DLD1 (cell line): ENCODE data around the gene SYNE1.

Experiments
- in situ Hi-C: cut with HindIII; loops from 2 replicates; pipeline ENCODE4 v1.10.0; 2017; ENCODE audit warnings: low sequenced_read_pairs

SYNE1 gene

DNA sequence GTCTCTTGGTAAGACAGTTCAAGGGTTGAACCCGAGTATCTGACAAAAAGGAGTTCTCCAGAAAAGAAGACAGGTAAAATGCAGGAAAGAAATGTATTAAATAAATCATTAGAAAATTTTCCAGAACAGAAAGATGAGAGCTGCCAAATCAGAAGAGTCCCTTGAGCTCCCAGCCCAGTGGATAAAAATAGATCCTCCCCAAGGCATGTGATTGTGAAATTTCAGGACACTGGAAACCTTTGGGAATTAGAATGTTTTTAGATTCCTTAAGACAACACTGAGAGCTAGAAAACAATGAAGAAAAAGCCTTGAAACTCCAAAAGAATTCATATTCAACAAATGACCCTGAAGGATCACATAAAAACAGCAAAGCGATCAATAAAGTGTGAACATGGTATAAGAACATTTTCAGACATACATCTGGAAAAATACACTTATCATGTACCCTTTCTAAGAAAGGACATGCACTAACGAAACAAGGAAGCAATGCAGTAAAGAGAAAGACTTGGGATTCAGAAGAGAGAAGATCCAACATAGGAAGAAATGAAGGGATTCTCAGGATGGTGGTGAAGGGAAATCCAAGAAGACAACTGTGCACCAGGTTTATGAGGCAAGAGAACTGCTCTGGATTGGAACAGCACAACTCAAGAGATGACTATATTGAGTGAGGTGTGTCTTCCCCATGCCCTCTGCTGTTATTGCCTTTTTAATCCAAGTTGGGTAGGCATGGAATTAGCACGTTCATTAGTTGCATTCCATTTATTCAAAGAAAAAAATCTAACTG lies 390.4 kb downstream of the SYNE1 start:
- in situ Hi-C loops: no loop called here

DNA sequence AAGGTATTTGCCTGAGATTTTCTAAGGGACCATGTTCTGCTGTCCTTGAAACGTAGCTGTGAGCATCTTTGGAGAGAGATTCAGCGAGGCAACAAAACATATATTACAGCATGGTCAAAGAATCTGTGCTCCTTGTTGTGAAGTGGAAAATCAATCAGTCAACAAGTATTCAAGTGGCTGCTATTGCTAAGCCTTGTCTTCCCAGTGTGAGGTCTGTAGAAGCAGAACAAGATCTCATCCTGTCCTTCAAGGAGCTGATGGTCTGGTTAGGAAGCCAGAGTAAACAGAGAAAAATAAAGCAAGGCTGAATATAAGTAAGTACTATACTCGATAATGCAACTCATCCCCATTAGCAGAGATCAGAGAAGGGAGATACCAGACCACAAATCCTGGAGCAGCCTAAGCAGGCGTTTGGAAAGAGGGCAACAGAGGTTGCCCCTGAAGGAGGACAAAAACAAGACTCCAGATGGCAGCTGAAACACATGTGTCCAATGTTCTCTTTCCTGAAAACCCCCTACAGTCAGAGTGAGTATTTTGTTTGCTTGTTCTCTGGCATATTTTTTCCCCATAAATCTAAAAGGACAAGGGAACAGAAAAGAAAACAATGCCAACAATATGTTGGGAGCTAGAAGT lies 392.0 kb downstream of the SYNE1 start:
- in situ Hi-C loops: no loop called here

DNA sequence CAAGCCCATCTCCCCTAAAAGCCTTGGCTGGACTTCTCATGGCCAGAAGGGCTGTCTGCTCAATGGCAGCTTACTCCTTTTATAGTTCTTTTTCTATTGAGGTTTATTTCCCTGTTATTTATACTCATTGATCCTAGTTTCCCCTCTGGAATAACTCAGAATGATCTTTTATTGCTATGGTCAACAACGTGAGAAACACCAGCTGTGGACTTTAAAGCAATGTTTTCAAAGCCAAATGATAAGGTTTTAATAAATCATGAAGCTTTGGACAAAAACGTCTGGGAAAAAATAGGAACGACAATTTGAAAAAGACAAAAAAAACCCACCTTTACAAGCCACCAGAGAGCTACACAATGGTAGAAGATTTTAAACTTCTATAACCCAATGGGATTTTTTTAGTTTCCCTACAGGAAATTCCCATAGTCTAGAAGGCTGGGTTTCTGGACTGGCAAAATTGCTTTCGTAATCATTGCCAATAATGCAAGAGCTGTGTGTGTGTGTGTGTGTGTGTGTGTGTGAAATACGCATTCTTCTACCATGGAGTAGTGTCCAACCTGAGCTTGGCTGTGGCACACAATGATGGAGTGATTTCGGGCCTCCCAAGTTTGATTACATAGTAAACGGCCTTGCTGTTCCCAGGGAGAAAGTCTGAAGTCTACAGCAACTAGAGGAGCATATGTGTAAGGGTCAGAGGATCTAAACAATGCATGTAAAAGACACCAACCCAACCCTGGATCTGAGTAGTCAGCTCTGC lies 396.0 kb downstream of the SYNE1 start:
- in situ Hi-C loops: no loop called here

DNA sequence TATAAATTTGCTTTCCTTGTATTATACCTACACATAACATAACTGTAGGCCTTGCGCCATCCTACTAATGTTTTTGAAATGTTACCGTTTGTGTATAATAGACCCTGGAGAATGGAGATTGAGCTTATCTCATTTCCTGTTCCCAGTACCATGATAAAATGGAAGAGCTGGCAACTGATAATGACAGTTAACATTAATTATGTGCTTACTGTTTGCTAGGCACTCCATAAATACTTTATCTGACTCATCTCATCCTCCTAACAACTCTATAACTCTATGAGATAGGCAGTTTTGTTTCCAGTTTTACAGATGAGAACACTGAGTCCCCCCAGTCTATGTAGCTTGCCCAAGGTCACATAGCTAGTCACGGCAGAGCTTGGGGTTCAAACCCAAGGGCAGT lies 396.7 kb downstream of the SYNE1 start:
- in situ Hi-C loops: no loop called here

DNA sequence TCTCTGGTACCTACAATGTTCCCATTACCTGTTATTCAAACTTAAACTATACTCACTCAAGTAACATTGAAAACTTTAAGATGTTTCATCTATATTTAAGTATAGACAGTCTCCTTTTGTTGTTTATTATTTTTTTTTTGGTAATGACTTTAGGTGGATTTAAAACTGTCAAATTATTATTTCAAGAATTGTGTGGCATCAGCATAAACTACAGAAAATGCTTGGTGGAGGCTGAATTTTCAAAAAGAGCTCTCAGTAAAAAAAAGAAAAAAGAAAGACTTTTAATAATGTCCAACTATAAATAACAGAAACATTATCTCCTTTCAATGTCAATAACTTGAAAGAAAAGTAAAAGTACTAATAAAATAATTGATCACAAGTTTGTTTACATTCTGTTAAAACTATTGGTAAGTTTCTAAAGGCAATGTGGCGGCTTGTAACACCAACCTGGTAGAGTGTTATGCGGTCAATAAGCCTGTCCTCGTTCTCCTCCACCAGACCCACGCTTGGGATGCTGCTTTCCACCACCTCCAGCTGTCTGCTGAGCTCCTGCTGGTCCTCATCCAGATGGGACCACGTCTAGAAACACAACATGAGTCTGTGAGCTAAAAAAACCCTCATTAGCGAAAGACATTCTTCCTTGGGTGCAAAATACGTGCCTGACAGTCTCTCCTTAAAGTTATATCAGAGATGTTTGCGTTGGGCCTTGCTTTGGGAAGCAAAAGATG lies 400.6 kb downstream of the SYNE1 start:
- in situ Hi-C loops: no loop called here

DNA sequence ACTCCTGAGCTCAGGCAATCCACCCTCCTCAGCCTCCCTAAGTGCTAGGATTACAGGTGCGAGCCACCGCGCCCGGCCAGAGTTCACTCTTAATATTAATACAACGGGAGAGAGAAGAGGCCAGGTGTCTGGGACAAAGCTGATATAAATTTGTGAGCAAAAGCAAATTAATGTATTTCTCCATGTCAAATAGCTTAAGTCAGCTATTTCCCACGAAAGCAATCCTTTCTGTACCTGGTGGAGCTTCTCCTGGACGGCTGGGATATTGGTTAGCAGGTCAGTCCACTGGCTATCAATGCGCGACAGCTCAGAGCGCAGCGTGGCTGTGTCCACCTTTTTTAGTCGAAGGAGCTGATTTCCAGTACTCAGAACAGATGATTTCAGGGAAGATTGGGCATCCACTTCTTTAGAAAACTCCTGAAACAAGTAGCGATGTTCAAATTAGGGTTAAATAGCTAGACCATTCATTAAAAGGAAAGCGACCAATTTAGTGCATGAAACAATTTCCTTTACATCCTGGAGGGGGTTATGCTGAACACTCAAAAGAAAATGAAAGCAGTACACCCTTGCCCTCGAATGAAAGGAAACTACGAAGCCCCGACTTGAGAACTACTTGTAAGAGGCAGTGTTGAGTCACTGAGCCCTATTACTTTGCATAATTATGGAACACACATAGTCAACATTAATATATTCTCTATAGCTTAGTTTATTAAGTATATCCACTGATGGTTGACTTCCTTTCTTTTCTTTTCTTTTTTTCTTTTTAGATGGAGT lies 403.4 kb downstream of the SYNE1 start:
- in situ Hi-C loops: no loop called here

DNA sequence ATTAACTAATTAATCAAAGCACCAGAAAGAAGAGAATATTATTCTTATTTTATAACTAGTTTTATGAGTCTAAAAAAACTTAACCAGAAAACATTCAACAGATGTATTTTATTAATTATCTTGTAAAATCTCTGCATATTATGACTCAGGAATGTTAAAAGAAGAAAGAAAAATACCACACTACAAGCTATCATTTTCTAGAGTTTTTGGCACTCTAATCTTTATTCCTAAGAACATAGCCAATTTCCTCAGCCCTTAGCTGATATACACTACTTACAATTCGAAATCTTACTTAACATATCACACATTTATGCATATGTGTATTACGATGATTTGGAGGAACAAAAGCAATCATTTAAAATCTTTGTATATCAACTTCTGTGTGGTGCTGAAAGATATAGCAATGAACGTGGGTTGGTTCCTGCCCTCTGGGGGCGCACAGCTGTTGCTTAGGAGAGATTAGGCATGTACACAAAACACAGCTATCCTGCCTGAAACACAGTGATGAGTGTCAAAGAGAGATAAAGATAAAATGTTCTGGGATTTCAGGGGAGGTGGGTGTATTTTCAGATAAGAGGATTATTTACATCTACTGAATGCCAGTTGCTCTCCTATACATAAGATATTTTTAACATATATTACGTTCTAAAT lies 404.5 kb downstream of the SYNE1 start:
- in situ Hi-C loops: no loop called here

DNA sequence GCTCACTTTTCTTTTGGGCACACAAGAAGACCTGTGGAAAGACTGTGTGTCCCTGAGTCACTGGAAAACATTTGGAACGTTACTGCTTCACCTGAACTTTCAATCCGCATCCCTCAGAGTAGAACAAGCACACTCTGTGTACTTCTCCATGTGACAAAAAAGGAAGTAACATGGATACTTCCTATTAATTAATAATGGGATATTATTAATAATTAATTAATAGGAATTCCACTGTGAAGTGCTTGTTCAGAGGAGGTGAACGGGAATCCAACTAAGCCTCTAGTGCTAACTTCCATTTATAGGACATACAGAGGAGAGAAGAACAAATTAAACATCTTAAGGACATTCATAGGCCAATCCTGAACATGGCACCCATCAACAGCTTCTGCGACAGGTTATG lies 407.8 kb downstream of the SYNE1 start:
- in situ Hi-C loops: no loop called here

DNA sequence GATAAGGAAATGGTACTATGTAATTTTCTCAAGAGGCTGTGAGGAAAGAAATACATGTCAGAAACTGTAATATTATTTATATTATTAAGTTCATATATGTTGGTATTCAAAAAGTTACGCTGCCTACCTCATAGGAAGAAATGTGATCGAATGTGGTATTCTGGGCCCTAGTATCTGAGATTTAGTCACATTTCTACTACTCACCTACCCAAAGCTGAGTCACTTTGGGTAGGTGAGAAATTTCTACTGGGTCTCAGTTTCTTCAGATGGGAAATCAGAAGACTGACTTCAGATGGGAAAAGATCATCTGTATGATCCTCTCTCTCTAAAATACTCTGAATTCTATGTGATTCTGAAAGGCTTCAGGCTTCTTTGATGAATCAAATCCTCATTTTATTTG lies 411.0 kb downstream of the SYNE1 start:
- in situ Hi-C loops: no loop called here

DNA sequence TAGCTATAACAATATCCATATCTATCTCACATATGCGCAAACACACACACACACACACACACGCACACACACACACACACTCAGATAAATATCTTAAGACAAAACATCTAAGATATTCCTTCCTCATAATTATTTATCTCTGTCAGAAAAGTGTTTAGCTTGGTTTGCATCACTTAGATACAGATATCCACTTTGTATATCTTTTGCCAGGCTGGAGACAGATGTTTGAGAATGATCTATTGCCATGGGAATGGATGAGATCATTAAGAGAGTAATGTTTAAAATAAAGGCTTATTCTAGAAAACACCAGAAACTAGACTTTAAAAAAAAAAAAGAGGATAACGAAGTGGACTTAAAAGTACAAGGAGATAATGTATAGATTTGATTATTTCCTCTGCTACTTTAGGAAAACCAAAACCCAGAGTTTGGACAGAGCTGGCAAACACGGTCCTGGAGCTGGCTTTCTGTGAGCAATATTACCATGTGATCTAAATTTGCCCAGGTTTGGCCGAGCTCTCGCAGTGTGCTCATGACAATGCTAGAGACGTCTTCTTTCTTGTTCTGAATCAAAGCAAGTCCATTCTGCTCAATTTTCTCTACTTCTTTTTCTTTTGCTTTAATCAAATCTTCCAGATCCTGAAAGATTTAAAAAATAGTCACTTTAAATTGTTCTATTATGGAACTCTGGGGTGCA lies 411.8 kb downstream of the SYNE1 start:
- in situ Hi-C loops: no loop called here

DNA sequence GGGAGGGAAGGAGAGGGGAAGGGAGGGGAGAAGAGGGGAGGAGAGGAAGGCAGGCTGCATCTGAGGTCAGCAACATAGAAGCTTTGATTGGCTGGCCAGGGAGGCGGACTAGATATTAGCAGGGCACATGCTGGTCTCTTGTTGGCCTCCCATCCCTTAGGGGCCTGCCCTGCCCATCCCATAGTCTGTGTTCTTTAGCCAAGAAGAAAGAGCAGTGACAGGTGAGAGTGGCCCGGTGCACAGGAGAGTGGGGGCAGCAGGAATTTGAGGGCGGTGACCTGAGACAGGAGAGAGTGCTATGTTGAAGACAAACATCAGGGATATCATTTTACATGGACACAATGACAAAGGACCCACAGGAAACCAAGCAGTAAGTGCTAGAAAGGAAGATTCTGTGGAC lies 413.5 kb downstream of the SYNE1 start:
- in situ Hi-C loops: no loop called here

DNA sequence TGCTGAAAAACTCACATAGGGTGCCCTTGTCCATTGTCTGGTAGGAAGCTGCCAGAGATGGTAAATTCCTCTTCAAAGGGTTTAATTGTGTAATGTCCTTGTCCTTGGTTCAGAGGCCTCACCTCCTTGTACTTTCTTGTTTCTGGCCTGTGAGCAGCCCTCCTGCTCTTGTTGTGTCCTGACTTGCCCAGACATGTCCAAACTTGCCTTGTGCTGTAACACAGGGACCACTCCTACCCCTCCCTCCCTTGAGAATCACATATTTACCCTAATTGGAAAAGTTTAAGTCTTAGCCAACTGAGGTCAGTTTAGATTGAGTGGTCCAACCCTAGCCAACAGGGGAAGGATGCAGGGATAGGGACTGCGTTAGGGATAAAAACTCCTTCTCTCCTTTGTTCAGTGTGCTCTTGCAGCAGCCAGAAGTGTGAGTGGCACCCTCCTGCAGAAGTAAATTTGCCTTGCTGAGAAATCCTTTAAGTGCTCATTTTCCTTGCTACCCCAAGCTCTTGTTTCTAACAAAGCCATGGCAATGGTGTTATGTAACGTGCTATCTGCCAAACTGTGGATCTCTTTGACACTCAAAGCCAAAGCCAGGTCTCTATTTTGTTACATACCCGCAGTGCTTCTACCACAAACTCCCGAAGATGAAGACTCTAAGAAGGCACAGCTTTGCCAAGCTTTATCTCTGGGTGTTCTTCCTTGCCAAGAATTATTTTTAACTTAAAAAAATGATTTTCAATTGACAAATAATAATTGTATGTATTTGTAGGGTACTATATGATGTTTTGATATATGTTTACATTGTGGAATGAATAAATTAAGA lies 415.1 kb downstream of the SYNE1 start:
- in situ Hi-C loops: no loop called here

DNA sequence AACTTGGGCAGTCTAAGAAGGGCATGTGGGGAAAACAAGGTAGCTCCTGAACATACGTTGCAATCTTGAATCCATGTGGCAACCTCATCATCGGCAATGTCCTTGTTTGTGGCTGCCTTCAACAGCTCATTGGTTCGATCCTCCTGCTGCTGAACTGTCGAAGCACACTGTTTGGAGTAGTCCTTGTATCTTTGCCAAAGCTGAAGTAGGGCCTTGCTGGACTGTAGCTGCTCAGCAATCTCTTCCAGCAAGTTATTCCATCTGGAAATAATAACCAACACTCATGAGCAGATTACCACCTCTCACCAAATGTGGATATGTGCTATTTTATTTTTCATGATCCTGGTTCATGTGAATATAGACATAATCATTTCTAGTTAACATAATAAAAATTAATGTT lies 416.4 kb downstream of the SYNE1 start:
- in situ Hi-C loops: no loop called here

DNA sequence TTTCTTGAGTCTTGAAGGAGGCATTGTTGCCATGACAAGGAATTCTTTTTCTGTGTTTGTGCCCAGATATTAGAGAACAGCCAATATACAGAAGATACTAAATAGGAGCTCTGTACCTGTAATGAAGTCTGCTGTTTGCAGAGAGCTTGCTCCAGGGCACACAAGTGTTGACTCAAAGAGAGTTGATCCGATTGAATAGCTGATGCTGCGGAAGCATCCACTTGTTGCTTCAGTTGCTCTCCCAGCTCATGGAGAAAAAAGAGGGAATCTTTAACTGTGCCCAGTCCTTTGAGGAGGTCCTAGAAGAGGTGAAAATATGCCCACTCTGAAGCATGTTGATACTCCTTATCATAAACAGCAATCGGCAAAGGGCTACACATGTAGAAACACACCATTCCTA lies 418.3 kb downstream of the SYNE1 start:
- in situ Hi-C loops: no loop called here

DNA sequence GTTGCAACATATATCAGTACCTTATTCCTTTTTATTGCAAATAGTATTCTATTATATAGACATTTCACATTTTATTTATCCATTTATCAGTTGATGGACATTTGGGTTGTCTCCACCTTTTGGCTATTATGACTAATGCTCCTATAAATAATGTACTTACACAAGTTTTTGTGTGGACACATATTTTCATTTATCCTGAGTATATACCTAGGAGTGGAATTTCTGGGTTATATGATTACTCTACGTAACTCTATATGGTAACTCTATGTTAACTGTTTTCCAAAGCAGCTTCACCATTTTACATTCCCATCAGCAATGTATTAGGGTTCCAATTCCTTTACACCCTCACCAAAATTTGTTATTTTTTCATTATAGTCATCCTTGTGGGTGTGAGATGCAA lies 424.7 kb downstream of the SYNE1 start:
- in situ Hi-C loops: no loop called here

DNA sequence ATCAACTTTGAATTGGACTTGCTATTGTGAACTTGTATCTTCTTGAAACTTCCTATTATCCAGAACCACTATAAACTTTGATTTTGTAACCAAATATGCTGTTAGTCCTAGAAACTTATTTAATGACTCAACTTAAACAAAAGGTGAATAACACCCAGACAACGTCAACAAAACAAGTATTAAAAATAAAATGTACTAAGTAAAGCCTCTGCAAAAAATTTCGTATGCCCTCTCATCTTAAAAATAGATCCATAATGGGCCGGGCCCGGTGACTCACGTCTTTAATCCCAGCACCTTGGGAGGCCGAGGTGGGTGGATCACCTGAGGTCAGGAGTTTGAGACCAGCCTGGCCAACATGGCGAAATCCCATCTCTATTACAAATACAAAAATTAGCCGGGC lies 428.0 kb downstream of the SYNE1 start:
- in situ Hi-C loops: no loop called here

DNA sequence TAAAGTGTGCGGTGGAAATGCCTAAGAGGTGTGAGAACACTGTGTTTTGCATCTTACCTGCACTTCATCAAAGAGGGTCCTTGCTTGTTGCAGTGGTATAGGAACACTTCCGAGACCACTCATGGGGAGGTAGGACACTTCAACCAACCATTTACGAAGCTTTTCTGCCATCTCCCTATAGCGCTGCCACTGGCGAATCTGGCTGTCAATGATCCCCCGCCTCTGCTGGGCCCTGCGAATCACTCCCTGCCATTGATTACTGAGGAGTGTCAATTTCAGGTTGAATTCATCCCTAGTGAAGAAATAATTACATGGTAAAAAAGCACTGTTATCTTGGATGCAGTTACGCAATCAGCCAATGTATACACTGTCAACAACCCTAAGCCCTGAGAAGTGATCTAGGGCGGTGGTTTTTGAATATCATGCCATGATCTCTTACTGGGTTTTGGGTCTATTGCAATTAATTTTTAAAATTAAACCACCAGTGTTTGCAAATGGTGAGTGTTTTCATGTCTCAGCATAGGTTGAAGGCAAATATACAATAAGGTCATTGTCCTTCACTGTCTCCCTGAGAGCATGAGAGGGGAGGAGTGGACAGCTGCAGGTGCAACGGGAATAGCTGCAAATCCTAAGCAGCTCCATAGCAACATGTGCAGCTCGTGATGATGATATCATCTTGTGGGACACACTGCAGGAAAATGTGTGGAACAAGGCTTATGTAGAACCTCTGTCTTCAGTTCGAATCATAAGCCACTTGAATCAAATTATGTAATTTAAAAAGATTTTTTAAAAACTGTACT lies 429.0 kb downstream of the SYNE1 start:
- in situ Hi-C loops: no loop called here
